C1 segment of cervical spinal cord (tissue), 14 donors: Measurements from ENCODE around the gene C16orf74.

ENCODE experiments used
- DNase-seq, 14 donors: peaks; one replicate each; lab custom pipeline; 2025; lab: John Stamatoyannopoulos, UW

The C16orf74 gene

GRCh38 chr16:85658504-85659326 is 92.2 kb downstream of the C16orf74 start:
- no peak for DNase-seq

- DNase-seq = no peak
Observed at GRCh38 chr16:85657996-85658395, 92.9 kb downstream of the C16orf74 start.
